ENCODE data around the gene ZNF362.
A peak's percentile ranks its signal among the peaks of the same experiment; 100 is the strongest.

Gene ZNF362

DNA sequence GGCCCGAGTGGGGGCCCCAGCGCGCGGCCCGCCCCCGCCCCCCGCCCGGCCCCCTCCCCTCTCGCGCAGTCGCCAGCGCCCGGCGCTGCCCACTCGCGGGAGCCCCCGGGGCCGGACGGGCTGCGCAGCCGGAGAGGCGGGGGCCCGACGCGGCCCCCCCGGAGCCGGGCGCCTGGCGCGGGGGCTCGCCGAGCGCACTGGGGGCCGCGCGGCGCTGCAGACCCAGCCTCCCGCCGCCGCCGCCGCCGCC is 146 bp upstream of the ZNF362 start:
- Histone ChIP-seq H2AFZ (ENCODE audit: low read depth) (no peak overlapping the region), H3K79me2 (ENCODE audit: insufficient read depth, low read depth) (no peaks in the 10 kb centered on the region), H3K4me2 (no peak overlapping the region), H3K27me3 (ENCODE audit: insufficient read depth, low read depth) (no peaks in the 10 kb centered on the region; the same call in 1 of the 2 replicates), H3K4me1 (ENCODE audit: low read depth, poor library complexity, severe bottlenecking) (no peaks in the 10 kb centered on the region), H4K20me1 (ENCODE audit: insufficient read depth) (no peaks in the 10 kb centered on the region), H3K27ac (no peak overlapping the region), H3K4me3 (IDR thresholded peaks at IDR 0.05; ENCODE audit: insufficient read depth, low read depth, low read length) (no peak overlapping the region), H3K36me3 (ENCODE audit: insufficient read depth) (no peaks in the 10 kb centered on the region), H3K9ac (no peak overlapping the region)
- TF ChIP-seq, protein P1, sequence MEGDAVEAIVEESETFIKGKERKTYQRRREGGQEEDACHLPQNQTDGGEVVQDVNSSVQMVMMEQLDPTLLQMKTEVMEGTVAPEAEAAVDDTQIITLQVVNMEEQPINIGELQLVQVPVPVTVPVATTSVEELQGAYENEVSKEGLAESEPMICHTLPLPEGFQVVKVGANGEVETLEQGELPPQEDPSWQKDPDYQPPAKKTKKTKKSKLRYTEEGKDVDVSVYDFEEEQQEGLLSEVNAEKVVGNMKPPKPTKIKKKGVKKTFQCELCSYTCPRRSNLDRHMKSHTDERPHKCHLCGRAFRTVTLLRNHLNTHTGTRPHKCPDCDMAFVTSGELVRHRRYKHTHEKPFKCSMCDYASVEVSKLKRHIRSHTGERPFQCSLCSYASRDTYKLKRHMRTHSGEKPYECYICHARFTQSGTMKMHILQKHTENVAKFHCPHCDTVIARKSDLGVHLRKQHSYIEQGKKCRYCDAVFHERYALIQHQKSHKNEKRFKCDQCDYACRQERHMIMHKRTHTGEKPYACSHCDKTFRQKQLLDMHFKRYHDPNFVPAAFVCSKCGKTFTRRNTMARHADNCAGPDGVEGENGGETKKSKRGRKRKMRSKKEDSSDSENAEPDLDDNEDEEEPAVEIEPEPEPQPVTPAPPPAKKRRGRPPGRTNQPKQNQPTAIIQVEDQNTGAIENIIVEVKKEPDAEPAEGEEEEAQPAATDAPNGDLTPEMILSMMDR (conservative IDR thresholded peaks at IDR 0.05; ENCODE audit: low read depth, low read length), result no peak

DNA sequence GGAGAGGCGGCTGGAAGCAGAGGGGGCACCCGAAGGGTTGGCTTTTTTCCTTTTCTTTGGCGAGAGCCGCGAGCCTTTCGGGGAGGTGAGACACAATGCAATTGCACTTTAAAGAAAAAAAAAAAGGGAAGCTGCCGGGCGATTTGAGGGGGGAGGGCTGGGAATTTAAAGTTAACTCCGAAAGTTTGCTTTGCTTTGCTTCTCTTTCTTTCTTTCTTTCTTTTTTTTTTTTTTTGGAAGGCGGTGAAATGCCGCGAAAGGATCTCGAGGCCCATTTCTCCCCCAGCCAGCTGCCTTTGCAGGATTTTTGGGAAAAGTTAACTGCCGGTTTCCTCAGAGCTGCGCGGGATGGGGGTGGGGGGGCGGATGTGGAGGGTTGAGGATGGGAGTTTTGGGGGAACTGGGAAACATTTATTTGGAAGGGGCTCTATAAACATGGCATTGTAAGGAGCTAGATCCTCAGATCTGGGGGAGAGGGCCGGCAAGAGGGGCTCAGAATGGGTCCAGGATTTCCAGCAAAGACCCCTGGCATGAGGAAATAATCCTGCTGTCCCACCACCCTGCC is 997 bp downstream of the ZNF362 start:
- Histone ChIP-seq H3K4me2 (peak overlapping the region; percentile 82), H3K27ac (peak overlapping the region; percentile 10; the same call in 1 of the 2 replicates), H2AFZ (ENCODE audit: low read depth) (peak overlapping the region; percentile 77), H3K4me3 (IDR thresholded peaks at IDR 0.05; ENCODE audit: insufficient read depth, low read depth, low read length) (peak overlapping the region; percentile 36), H4K20me1 (ENCODE audit: insufficient read depth) (no peaks in the 10 kb centered on the region), H3K9ac (peak overlapping the region; percentile 69; the same call in 1 of the 2 replicates), H3K27me3 (ENCODE audit: insufficient read depth, low read depth) (no peaks in the 10 kb centered on the region; the same call in 1 of the 2 replicates), H3K36me3 (ENCODE audit: insufficient read depth) (no peaks in the 10 kb centered on the region), H3K4me1 (ENCODE audit: low read depth, poor library complexity, severe bottlenecking) (no peaks in the 10 kb centered on the region), H3K79me2 (ENCODE audit: insufficient read depth, low read depth) (no peaks in the 10 kb centered on the region)
- TF ChIP-seq, protein P1 (conservative IDR thresholded peaks at IDR 0.05; ENCODE audit: low read depth, low read length), result no peak

DNA sequence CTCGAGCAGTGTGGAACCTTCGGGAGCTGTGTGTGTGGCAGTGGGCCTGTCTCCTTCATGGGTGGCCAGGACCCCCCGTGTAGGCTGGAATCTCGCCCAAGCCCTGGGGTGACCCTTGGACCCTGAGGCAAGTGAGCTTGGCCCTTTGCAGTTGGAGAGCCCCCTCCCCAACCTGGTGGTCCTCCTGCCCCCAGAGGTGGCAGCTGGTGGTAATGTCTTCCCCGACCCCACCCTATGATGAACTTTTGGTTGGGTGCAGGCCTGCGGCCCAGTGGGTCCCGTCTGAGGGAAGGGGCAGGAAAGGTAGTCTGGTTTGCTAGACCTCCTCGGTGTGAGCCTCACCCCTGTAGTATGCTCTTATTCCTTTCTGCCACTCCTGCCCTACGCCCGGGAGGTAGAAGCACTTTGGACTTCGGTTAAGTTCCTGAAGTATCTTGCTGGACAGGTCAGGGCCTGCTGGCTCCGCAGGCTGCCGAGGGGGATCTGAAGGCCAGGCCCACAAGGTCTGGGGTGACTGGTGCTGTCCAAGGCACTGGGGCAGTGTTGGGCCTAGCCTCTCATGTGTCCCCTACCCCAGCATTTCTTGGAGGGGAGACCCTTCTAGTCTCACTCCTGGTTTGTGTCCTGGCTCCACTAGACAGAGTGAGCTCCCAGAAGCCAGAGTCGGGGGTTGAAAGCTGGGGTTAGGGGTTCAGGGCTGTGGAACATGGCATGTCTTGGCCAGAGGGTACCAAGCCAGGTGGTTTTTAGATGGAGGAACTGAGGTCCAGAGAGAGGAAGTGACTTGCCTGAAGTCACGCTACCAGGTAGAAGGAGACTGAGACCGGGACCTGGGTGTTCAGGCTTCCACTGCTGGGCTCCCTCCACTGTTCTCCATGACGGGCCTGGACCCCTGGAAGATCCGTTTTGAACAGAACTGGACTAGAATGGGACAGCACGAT is 1.8 kb downstream of the ZNF362 start:
- H3K27ac ChIP-seq, result no peak overlapping the region
- no peaks in the 10 kb centered on the region; the same call in 1 of the 2 replicates for H3K27me3 ChIP-seq (ENCODE audit: insufficient read depth, low read depth)
- no peaks in the 10 kb centered on the region for H3K79me2 ChIP-seq (ENCODE audit: insufficient read depth, low read depth)
- peak overlapping the region; percentile 16 for H3K4me3 ChIP-seq (IDR thresholded peaks at IDR 0.05; ENCODE audit: insufficient read depth, low read depth, low read length)
- H2AFZ ChIP-seq (ENCODE audit: low read depth), result no peak overlapping the region
- H4K20me1 ChIP-seq (ENCODE audit: insufficient read depth), result no peaks in the 10 kb centered on the region
- H3K9ac ChIP-seq, result no peak overlapping the region
- TF ChIP-seq, protein P1 (conservative IDR thresholded peaks at IDR 0.05; ENCODE audit: low read depth, low read length), result no peak
- no peaks in the 10 kb centered on the region for H3K4me1 ChIP-seq (ENCODE audit: low read depth, poor library complexity, severe bottlenecking)
- H3K4me2 ChIP-seq, result peak overlapping the region; percentile 82; the same call in 1 of the 2 replicates
- no peaks in the 10 kb centered on the region for H3K36me3 ChIP-seq (ENCODE audit: insufficient read depth)

DNA sequence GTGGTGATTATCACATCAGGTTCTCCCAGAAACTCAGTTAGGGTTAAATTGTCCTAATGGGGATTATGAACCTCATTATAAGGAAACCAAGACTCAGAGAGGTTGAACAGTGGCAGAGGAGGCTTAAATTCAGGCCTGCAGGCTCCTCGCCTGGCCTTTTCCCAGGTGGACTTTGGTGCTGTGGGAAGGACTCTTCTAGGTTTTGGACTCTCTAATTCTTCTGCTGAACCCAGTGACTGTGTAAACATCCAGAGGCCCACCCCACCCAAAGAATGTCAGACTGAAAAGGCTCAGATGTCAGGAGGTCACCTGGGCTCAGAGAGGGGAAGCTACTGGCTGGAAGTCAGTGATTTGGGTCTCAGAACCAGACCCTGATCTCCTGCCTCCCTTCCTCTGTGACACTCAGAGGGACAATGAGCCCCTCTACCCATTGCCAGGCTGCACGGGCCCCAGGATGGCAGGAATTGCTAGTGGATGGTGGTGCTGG is 2.5 kb downstream of the ZNF362 start:
- no peaks in the 10 kb centered on the region for H3K4me1 ChIP-seq (ENCODE audit: low read depth, poor library complexity, severe bottlenecking)
- H3K9ac ChIP-seq, result no peak overlapping the region
- no peak overlapping the region for H3K4me3 ChIP-seq (IDR thresholded peaks at IDR 0.05; ENCODE audit: insufficient read depth, low read depth, low read length)
- H3K27me3 ChIP-seq (ENCODE audit: insufficient read depth, low read depth), result no peaks in the 10 kb centered on the region
- H3K4me2 ChIP-seq, result no peak overlapping the region
- no peak overlapping the region for H2AFZ ChIP-seq (ENCODE audit: low read depth)
- no peak overlapping the region for H3K27ac ChIP-seq
- no peaks in the 10 kb centered on the region for H4K20me1 ChIP-seq (ENCODE audit: insufficient read depth)
- H3K36me3 ChIP-seq (ENCODE audit: insufficient read depth), result no peaks in the 10 kb centered on the region
- TF ChIP-seq, protein P1 (conservative IDR thresholded peaks at IDR 0.05; ENCODE audit: low read depth, low read length), result no peak
- no peaks in the 10 kb centered on the region for H3K79me2 ChIP-seq (ENCODE audit: insufficient read depth, low read depth)

Data from KMS-11 (cell line).